AML-193 (cell line): ENCODE measurements around the gene FALEC.

Experiments used
- DNase-seq, 2 experiments: peaks; one replicate each; lab custom pipeline; 2025; lab: John Stamatoyannopoulos, UW

FALEC gene

DNA sequence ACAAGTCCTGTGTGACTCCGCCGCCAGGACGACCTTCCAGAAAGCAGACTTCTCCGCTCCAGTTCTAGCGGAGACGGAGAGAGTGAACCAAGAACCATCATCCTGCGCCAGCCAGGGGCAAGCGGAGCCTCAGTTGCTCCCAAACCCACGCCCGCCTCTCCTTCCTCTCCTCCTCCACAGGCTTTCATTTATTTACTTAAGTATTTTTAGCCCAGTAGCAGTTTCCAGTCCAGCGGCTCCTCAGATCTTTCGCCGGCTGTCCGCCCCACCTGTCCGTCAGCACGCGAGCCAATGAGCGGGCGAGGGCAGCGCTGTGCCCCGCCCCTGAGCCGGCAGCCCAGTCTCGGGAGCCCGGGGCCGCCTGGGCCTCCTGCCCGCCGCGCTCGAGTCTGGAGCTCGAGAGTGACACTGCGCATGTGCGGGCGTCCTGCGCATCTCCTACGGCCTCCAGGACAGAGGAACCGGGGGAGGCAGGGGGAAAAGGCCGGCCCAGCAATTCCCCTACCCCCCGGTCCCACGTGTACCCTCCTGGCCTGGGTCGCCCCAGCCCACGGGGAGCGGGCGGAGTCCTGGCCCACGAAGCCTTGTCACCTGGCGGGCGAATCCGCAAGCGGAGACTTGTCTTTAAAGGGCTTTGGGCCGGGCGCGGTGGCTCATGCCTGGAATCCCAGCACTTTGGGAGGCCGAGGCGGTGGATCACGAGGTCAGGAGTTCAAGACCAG is at the start of gene FALEC:
TSS of gene FALEC (plus strand) at position 425 of the 722 bp plus-strand sequence.
- DNase-seq: peak; percentile 89 to 91

DNA sequence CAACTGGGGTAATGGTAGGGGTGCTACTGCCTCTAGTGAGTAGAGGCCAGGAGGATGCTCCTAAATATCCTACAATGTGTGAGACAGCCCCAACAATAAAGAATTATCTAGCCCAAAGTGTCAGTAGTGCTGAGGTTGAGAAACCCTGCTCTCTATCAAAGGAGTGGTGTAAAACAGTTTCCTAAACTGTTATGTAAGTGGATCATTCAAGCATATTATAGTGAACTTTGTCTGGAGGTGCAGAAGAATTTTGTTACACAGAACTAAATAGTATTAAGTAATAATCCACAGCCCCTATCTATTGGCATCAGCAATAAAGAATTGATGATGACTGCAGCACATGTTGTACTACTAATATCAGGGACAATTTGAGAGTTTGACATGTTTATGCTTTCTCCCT is 48.6 kb upstream of the FALEC start:
- no peak for DNase-seq

DNA sequence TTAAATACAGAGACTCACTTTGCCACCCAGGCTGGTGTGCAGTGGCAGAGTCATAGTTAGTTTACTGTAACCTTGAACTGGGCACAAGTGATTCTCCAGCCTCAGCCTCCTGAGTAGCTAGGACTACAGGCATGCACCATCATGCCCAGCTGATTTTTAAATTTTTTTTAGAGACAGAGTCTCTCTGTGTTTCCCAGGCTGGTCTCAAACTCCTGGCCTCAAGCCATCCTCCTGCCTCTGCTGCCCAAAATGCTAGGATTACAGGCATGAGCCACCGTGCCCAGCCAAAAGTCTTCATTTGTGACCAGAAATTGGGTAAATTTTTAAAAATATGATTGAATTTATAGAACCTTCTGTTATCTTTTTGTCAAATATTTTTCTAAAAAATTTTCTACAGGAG is 46.3 kb upstream of the FALEC start:
- no peak for DNase-seq

DNA sequence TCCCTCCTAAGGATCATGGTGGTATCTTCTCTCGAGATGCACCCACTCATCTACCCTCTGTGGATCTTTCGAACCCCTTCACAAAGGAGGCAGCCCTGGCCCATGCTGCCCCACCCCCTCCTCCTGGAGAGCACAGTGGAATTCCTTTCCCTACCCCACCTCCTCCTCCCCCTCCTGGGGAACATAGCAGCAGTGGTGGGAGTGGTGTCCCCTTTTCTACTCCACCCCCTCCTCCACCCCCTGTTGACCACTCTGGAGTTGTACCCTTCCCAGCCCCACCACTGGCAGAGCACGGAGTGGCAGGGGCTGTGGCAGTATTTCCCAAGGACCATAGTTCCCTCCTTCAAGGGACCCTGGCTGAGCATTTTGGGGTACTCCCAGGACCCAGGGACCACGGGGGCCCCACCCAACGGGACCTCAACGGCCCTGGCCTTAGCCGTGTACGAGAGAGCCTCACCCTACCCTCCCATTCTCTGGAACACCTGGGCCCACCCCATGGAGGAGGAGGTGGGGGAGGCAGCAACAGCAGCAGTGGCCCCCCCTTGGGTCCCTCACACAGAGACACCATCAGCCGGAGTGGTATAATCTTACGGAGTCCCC is 42.9 kb upstream of the FALEC start:
- no peak for DNase-seq

DNA sequence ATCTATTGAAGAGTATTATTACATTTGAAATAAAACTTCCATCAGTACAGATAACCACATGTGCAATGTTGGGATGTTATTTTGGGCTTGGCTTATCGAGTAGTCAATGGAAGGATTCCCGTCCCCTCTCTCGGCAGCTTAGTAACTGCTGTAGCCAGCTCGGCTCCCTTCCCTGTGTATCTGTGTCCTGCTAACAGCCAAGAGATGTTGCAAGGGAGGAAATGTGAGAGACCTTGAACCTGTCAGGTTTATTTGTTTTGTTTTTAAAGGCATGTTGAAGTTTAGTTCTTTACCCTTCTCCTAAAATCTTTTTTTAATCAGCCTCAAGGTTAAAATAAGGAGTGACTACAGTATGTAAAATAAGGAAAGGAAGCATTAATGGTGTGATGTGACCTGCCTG is 41.9 kb upstream of the FALEC start:
- DNase-seq: no peak

DNA sequence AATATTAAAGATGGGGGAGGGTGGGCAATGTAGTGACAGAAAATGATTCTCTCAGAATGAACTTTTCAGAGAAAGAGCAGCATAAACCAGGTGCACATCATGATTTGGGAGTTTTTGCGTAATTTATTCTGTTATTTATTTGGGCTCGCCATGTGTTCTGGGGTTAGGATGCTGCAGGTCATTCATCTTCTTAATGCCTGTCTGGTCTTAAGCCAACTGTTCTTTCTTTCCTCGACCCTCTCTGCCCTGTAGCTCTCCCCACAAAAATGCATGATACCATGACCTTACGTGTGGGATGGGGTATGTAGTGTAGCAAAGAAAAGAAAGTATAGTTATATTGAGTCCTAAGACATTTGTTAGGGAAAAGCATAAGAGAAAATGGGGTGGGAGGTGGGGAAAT is 40.7 kb upstream of the FALEC start:
- DNase-seq: no peak

DNA sequence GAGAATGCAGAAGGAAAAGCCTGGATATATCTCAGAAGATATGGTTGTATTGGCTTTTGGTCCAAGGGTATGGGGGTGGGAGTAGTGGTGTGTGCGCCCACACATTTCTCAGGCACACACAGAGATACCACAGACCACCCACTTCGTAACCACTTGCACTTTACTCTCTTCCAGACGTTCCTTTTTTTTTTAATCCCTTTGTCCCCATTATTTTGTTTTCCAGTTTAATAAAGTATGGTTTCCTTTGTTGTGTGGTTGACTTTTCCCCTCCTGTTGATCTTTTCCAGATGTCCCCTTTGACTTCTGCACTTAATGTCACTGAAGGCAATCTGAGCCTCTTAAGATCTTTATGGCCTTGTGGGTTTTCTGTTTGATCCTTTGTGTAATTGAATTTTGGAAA is 38.8 kb upstream of the FALEC start:
- DNase-seq: no peak

DNA sequence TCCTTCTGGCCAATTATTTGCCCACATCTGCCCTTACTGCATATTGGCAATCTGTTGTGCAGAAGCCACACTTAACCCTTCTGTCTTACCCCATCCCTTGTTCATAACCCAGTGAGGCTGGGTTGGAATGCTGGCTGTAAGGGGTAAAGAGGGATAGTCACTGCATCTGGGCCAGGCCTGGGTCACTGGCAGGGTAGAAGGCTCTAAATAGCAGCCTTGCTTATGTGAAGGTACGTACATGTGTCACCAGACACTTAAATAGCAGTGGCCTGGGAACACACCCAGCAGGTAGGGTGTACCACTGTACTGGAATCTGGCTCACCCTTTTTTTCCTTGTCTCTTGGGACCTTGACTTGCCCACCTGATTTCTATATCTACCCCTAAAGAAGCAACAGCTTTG is 38.2 kb upstream of the FALEC start:
- no peak for DNase-seq

DNA sequence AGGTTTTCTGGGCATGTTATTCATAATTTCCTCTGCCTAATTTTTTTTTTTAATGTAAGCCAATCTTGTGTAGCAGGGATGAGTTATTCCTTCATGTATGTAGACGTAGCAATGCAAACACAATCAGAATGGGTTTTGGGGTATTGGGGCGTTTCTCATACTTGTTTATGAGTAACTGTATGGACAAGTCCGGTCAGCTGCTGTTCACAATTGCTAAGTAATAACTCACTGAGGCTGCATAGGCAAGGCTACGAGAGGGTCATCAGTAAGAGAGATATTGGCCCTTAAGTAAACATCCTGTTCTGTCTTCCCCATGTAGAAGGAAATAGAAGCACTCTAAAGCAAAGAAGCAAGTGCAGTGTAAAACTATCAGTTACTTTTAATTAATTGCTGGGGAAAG is 37.8 kb upstream of the FALEC start:
- no peak for DNase-seq

DNA sequence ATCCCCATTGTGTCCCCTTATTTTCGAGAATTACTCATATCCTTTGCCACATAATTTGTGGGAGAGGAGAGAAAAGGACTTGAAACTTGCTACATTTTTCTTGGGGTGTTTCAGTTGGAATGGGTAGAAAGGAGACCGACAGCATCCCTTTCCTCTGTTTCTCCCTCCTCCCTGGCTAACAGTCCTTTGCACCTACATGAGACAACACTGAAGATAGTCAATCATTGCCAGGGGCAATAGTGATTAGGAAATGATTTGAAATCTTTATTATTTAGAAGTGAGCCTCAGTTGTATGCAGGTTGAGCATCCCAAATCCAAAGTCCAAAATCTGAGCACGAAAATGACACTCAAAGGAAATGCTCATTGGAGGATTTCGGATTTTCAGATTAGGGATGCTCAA is 36.2 kb upstream of the FALEC start:
- DNase-seq: no peak

DNA sequence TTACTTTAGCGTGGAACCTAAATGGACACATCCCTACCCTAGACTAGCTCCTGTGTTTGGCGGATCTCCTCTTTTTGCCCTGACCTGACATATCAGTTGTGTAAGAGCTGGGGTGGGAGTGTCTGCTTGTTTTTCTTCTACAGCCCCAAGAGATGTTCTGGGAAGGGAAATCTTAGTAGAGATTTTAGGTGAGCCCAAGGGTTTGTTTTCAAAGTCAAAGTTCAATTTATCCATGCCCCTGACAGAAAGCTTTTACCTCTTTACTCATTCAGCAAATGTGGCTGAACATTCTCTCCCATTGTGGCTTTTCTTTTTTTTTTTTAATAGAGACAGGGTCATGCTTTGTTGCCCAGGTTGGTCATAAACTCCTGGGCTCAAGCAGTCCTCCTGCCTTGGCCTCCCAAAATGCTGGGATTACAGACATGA is 35.6 kb upstream of the FALEC start:
- no peak for DNase-seq

DNA sequence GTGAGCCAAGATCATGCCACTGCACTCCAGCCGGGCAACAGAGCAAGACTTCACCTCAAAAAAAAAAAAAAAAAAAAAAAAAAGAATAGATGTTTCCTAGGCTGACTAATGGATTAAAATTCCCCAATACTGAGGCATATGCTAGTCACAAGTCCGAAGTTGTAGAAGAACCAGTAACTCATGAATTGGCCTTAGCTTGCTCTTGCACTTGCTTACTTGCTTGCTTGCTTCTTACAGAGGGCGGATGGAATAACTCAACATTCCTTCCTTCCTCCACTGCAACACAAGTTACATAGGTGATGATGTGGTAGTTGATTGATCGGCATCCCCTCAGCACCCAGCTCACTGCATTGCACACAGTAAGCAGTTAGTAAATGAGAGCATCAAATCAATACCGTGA is 31.1 kb upstream of the FALEC start:
- DNase-seq: no peak

DNA sequence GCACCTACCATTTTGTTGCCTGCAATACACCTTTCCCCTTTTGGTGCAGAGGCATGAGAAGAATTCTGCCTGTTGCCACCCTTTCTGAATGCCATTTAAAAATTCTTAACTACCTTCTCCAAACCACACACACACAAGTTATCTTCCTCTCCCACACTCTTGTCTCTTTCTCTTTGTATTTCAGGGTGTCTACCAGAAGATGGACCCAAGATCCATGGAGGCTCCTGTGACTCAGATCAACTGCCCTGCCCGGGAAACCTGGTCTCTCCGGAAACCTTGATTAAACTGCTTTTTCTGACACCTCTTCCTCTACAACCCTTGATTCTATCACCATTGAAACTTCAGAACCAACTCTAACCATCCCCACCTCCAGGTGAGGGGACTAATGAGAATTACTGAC is 30.7 kb upstream of the FALEC start:
- DNase-seq: no peak

DNA sequence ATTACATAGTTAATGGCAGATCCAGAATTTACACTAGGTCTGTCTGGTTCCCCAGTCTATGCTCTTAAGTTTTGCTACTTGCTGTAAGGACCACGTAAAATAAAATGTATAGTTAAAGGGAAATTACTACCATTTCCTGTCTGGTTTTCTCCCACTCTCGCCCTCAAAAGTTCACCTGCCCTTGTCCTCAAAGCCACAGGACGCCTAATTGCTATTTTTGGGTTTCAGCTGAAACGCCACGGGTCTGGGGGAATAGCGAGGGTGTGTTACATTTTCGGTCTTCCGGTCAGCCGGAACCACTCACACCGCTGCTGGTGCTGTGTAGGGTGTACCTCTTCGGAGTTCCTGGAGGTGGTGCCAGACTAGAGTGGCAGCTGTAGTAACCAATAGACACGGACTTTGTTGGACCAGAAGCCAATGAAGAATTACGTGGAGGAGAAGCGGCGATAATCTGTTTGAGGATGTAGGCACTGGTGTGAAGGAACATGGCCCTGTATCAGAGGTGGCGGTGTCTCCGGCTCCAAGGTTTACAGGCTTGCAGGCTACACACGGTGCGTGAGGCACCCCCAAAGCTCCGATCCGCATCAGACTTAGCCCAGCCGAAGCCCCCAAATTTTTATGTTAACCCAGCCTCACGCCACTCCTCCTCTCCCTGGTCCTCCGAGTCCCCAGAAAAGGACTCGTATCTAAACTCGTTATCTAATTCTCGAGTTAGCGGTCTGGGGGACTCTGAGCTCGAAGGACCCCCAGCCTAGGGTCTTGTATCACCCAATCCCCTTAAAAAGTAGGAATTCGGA is 28.4 kb upstream of the FALEC start, which contains the start of gene TARS2:
TSS of gene TARS2 (plus strand) at position 454 of the 797 bp plus-strand sequence. CDS start at position 486, 32 bp downstream.
- peak; percentile 95 to 96 for DNase-seq

DNA sequence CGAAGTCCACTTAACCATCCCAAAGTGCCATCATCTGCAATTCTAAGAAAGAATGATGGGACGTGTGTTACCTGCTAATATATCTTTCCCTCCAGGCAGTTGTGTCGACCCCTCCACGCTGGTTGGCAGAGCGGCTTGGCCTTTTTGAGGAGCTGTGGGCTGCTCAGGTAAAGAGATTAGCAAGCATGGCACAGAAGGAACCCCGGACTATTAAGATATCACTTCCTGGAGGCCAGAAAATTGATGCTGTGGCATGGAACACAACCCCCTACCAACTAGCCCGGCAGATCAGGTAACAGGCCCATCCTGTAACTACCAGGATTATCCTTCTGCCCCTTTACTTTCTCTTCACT is 27.8 kb upstream of the FALEC start:
- DNase-seq: no peak

DNA sequence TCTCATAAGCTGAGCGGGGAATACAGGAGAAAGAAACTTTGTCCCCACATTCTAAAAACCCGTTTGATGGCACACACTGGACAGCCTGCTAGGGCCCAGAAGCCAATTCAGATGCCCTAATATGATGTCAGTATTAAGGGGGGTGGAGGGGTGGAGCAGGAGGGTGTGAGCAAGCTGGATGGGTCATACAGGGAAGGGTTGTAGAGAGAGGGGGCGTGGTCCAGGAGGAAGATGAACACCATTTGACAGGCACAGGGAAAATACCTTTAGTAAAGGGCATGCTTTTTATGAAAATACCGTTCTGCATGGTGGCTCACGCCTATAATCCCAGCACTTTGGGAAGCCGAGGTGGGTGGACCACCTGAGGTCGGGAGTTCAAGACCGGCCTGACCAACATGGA is 22.4 kb upstream of the FALEC start:
- no peak for DNase-seq

DNA sequence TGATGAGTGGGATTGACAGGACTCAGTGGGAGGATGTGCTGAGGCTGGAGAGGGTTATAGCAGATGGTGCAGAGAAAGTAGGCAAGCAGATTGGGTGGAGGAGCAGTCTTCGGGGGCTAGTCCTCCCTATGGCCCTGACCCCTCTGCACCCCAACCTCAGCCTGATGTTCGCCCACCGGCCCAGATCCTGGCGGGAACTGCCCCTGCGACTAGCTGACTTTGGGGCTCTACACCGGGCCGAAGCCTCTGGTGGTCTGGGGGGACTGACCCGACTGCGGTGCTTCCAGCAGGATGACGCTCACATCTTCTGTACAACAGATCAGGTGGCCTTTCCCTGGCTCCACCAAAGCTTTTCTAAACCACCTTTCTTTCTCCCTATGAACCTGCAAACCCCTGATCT is 17.2 kb upstream of the FALEC start:
- DNase-seq: no peak

DNA sequence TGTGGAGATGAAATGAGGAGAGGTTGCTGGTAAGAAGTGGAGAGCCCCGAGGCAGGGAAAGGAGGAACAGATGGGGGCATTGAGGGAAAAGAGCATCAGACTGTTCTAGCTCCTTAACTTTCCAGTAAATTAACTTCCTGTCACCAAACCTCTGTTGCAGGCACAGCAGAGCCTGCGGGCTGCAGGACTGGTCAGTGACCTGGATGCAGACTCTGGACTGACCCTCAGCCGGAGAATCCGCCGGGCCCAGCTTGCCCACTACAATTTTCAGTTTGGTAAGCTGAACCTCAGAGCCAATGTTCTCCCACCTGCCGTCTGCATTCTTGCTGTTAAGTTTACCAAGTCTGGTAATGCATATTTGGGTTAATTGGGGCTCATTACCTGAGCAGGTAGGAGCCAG is 10.1 kb upstream of the FALEC start:
- DNase-seq: no peak

DNA sequence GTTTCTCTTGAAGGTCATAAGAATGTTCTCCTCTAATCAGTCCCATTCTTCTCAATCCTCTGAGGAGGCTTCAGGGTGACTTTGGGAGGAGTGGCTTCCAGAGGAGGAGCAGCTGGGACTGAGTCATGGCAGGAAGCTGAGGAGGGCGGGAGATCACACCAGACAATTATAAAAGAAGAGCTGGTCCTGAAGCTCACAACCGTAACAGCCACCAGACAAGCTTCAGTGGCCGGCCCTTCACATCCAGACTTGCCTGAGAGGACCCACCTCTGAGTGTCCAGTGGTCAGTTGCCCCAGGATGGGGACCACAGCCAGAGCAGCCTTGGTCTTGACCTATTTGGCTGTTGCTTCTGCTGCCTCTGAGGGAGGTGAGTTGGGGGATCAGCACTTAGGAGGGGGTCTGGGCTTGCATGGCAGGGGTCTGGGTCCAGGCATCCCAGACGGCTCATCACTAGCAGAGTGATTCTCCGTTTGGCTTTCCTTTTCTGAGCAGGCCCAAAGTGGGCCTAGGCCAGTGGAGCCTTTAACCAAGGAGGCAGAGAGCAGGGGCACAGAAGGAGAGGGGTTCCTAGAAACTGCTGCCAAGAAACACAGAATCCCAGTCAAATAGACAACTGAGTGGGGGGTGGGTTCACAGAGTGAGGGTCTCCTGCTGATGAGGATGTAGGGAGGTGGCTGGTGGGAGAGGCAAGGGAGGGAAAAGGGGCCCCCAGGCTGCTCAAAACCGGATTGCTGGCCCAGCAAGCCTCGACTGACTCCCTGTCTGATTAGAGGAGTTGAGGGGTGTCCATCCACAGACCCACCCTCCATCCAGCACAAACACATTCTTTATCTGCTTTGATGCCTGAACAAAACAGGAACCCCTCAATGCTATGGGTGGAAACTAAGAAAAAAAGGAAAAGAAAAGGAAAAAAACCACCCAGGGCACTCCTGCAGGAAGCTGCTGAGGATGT is 7.4 kb upstream of the FALEC start, which contains the start of gene ECM1:
TSS of gene ECM1 (plus strand) at position 198 of the 953 bp plus-strand sequence. CDS start at position 299, 101 bp downstream.
- DNase-seq: peak in 1 of 2 experiments; percentile 6

DNA sequence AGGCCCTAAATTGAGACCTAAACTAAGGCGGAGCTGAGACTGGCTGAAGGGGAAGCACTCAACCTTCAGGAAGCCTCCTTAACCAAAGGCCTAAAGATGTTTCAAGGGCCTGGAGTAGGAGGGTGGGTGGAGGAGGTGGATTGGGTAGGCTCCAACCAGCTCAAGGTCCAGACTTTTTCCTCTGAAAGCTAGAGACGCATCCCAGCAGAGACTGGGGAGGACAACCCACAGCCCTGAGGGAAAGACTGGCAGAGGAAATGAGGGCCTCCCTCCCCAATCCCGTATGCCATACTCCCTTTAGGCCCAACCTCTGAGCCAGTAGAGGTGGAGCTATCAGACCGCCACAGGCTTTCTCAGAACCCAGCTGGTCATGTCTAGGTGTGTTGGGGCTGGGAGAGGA is 6.6 kb upstream of the FALEC start:
- DNase-seq: no peak

DNA sequence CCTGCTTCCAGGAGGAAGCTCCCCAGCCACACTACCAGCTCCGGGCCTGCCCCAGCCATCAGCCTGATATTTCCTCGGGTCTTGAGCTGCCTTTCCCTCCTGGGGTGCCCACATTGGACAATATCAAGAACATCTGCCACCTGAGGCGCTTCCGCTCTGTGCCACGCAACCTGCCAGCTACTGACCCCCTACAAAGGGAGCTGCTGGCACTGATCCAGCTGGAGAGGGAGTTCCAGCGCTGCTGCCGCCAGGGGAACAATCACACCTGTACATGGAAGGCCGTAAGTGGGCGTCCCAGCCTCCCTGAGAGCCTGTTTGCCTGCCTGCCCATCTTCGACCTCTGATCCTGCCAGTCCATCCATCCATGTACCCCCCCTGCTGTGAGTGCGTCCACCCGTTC is 4.0 kb upstream of the FALEC start:
- no peak for DNase-seq
